GM19099 (cell line): ENCODE measurements around the gene TAB3.

Experiments used
- POLR2A ChIP-seq: IDR thresholded peaks from 3 replicates; pipeline ENCODE4 v1.6.1; 2011; ENCODE audit warnings: low read depth; ENCODE audit not compliant: insufficient read length; ENCODE audit errors: extremely low read depth

Gene TAB3

GRCh38 chrX:30900227-30900626 lies 11.2 kb upstream of the TAB3 start:
- TF ChIP-seq POLR2A, result no peak

- TF ChIP-seq POLR2A, result no peak
Observed at GRCh38 chrX:30898886-30899285, 9.8 kb upstream of the TAB3 start.

GRCh38 chrX:30895370-30895769 lies 6.3 kb upstream of the TAB3 start:
- TF ChIP-seq POLR2A, result no peak

- no peak for TF ChIP-seq POLR2A
Observed at GRCh38 chrX:30893206-30893605, 4.2 kb upstream of the TAB3 start.

- TF ChIP-seq POLR2A, result no peak
Observed at GRCh38 chrX:30892591-30892990, 3.5 kb upstream of the TAB3 start.

- TF ChIP-seq POLR2A, result no peak
Observed at GRCh38 chrX:30888526-30889146, 418 bp downstream of the TAB3 start.

GRCh38 chrX:30887721-30888120 lies 1.3 kb downstream of the TAB3 start:
- TF ChIP-seq POLR2A, result no peak

GRCh38 chrX:30887288-30887687 lies 1.8 kb downstream of the TAB3 start:
- no peak for TF ChIP-seq POLR2A

GRCh38 chrX:30885136-30885535 lies 3.9 kb downstream of the TAB3 start:
- TF ChIP-seq POLR2A, result no peak

- TF ChIP-seq POLR2A, result no peak
Observed at GRCh38 chrX:30883138-30883537, 5.9 kb downstream of the TAB3 start.

GRCh38 chrX:30881797-30882196 lies 7.3 kb downstream of the TAB3 start:
- TF ChIP-seq POLR2A, result no peak

GRCh38 chrX:30881390-30881789 lies 7.7 kb downstream of the TAB3 start:
- TF ChIP-seq POLR2A, result no peak

- TF ChIP-seq POLR2A, result no peak
Observed at GRCh38 chrX:30880058-30880457, 9.0 kb downstream of the TAB3 start.

- TF ChIP-seq POLR2A, result no peak
Observed at GRCh38 chrX:30876367-30876766, 12.7 kb downstream of the TAB3 start.

- TF ChIP-seq POLR2A, result no peak
Observed at GRCh38 chrX:30875957-30876356, 13.1 kb downstream of the TAB3 start.

GRCh38 chrX:30874851-30875250 lies 14.2 kb downstream of the TAB3 start:
- TF ChIP-seq POLR2A, result no peak

- TF ChIP-seq POLR2A, result no peak
Observed at GRCh38 chrX:30870572-30870971, 18.5 kb downstream of the TAB3 start.
